GM21723 (cell line): ENCODE measurements around the gene MTFP1.
"Not testable (repeated sequence)": the region's sequence is repeated elsewhere in the genome, so short reads cannot be mapped to it uniquely, and the experiment has no call there.

Experiments used
- ATAC-seq: cut with Tn5 transposase; IDR thresholded peaks from one replicate; pipeline ENCODE4 v1.9.1; 2021; ENCODE audit warnings: mild to moderate bottlenecking, moderate library complexity; ENCODE audit not compliant: unreplicated experiment

Gene MTFP1

DNA sequence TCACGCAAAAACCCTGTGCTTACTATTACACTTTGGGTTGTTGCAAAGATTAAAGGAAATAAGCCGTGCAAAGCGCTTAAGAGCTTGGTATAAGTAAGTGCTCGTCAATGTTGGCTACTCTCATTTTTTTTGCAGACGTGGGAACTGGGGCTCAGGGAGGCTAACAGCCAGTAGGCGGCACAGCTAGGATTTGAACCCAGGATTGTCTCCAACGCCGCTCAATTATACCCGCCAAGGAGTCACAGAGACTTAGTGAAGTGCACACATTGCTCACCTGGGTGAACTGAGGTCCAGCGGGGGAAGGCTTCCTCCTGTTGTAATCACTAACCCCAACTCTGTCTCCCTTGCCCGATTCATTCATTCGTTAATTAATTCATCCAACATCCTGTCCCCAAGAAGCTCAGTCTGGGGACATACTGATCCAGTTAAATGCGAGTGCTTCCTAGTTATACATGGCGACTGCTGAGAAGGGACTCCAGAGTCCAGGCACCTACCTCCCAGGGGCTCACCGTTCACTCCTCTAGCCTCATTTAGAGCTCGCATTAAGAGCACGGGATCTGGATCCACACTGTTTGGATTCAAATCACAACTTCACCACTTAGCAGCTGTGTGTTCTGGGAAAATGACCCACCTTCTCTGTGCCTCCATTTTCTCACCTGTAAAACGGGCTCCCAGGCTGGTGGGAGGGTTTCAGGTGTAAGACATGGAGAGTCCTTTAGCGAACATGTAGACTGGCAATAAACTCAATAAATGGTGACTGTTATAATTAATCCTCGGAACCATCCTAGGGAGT is 838 bp upstream of the MTFP1 start:
- ATAC-seq, result no peak

DNA sequence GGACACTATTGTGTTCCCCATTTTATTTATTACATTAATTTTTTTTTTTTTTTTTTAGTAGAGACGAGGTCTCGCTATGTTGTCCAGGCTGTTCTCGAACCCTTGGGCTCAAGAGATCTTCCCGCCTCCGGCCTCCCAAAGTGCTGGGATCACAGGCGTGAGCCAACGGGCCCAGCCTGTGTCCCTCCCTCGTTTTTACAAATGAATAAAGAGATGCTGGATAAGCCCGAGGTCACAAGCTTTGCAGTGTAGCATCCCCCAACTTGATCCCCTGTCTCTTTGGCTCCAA is 297 bp upstream of the MTFP1 start:
- no peak for ATAC-seq

DNA sequence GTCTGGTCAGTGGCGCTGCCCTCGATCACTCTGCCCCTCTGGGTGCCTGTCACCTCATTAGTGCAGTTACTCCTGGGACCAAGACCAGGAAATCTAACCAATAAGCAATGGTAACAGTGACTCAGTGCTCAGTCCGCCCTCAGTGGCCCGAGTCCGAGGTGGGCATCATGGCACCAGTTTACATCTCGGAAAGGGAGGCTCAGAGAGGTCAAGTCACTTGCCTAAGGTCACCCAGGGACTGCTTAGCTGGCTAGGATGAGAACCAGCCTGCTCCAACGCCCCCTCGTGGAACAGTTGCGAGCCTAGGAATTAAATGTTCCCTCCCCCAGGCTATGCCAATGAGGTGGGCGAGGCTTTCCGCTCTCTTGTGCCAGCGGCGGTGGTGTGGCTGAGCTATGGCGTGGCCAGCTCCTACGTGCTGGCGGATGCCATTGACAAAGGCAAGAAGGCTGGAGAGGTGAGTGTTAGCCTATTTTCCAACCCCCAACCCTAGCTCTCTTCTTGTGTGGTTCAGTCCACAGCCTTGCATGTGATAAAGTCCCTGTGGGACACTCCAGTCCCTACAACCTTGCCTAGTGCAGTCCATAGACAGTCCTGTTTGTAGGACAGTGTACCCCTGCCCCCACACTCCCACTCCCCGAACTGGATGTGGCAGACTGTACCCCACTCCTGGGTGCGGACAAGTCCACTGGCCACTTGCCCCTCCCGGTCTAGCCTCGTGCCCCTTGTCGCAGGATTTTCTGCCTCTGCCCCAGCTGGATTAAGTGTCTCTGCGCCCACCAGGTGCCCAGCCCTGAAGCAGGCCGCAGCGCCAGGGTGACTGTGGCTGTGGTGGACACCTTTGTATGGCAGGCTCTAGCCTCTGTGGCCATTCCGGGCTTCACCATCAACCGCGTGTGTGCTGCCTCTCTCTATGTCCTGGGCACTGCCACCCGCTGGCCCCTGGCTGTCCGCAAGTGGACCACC is 1.1 kb downstream of the MTFP1 start:
- no peak for ATAC-seq

DNA sequence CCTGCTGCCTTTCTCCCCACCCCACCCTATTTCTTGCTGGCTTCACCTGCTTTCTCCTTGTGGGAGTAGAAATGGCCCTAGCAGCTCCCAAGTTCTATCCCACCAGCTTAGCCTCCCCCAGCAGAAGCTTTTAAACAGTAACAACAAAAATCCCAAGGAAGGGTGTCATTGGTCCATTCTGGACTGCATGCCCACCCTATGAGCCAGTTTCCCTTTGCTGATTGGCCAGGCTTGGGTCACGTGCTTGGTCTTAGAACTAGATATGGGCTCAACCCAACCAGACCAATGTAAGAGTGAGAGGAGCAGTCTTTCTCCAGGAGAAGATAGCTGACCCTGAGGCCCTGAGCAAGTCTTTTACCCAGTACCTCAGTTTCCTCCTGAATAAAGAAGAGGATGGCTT is 2.3 kb downstream of the MTFP1 start:
- ATAC-seq, result no peak

DNA sequence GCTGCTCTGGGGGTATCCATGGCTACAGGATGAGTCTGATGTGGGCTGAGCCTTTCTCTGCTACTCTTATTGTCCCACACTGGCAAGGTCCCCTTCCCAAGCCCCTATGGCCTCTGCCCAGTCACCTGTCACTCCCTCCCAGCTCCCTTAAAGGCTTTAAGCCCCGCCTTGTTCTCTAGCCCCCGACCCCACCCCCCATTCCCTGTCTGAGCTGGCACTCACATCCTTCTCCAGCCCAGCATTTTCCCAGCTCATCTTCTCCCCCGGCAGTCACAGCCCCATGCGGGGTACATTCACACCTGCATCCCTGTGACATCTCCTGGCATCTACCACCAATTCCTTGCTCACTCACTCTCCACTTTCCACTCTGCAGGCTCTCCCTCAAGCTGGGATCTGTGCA is 4.3 kb downstream of the MTFP1 start:
- no peak for ATAC-seq

DNA sequence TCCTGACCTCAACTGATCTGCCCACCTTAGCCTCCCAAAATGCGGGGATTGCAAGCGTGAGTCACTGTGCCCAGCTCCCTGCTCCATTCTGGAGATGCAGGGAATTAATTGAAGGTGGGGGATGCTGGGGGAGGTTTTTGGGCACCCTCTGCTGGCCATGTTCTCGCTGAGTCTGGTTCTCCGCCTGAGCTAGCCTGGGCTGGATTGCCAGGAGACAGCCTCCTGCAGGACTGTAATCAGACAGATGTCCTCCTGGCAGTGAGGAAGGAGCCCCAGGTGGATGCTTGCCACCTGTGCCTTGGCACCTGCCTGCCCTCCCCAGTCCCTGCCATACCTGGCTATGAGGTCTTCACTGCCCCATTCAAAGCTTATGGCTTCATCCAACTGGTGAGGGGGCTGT is 5.4 kb downstream of the MTFP1 start:
- no peak for ATAC-seq

DNA sequence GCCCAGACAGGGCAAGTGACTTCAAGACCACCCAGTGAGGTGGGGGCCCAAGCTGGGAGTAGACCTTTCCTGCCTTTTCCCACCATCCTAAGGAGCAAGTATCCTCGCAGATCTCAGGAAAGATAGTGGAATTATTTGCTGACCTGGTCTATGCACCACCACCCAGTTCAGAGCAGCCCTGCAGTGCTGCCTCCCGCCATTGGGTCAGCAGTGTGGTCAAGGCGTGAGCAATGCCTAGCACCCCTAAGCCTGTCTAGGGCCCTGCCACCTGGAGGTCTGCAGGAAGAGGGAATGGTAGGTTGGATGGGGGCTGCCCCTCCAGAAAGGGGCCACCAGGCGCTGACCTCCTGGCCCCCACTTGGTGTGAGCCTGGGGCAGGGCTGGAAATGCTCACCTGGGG is 6.5 kb downstream of the MTFP1 start:
- no peak for ATAC-seq

DNA sequence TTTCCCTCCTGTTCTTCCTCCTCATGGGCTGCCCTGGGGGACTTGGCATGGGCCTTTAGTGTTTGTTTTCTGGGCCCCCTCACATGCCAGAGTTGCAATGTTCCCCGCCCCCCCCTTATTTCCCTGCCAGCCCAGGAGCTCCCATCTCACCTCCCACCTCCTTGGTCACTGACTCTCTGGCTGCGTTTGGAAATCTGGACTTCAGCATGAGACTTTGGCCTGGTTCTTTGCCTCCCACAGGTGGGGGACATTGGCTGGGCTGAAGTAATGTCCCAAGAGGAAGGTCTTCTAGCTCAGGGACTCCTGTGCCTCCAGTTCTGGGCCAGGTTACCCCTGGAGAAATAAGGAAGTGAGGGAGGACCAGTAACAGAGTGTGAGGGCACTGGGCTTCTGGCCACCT is 7.0 kb downstream of the MTFP1 start:
- ATAC-seq, result no peak

DNA sequence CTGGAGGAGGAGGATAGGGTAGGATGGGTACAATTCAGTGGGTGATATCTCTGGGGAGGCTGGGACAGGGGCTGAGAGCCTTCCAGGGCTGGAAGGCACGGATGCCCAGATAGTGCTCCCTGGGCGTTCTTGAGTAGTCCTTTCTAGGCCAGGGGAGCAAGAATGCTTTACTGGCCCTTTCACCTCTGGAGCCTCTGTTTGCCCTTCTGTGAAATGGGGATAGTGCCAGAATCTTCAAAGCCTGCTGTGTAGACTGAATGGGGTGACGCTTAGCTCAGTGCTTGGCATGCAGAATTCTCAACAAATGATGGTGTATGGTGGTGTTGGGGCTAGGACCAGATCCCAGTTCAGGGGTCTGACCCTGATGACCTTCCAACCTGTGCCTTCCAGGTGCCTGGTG is 7.7 kb downstream of the MTFP1 start:
- no peak for ATAC-seq

DNA sequence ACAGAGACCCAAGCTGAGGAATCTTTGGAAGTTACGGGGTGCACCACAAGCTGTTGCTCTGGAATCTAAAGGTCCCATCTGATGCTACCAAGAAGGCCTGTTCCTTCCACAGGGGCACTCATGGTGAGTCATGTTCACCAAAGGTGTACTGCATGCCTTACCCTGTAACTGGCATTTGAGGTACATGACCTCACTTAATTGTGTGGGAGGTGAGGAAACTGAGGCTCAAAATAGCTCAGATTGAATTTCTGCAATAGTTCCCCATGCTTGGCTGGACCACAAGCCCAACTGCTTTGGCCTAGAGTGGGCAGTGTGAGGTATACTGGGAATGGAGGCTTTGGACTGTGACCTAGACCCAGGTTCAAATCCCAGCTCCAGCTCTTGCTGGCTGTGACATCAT is 8.2 kb downstream of the MTFP1 start:
- no peak for ATAC-seq

DNA sequence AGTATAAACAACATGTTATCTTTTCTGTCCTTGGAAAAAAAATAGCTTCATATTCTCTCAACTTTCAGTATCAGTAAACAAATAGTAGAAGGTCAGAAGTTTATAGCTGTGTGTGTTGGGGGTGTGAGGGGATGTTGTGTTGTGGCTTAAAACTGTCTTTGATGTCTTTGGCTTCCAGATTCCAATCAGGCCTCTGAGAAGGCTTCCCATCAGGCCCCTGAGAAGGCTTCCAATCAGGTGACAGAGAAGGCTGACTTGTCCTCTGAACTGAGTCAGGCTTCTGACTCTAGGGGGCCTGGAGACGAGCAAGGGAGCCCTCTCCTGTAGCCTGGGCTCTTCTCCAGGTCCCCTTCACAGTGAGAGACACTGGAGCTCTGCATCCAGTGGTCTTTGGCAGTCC is 9.3 kb downstream of the MTFP1 start:
- ATAC-seq, result no peak

DNA sequence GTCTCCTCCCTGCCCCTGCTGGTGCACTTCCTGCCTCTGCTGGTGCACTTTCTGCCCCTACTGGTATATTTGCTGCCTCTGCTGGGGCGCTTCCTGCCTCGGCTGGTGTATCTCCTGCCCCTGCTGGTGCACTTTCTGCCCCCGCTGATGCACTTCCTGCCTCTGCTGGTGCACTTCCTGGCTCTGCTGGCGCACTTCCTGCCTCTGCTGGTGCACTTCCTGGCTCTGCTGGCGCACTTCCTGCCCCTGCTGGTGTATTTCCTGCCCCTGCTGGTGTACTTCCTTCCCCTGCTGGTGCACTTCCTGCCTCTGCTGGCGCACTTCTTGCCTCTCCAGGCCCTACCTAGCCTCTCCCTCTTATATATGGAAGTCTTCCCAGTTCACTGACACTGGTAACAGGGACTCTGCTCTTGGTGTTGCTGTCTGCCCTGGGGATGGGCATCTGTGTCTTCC is 10.1 kb downstream of the MTFP1 start:
- no peak for ATAC-seq

DNA sequence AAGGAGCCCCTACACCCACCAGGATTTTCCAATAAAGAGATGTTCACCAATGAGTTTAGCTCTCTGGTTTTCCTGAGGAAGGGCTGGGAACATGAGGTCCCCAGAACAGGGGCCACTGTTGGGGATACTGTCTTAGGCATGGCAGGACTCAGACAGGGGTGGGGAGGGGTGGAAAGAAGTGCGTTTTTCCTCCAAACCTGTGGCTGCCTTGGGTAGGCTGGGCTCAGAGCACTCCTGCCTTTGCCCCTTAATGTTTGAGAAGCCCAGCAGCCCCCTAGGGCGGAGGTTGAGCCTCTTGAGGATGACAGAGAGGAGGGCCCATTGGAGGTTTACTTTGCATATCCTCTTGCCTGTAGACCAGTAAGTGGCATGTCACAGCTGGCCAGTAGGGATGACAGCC is 10.6 kb downstream of the MTFP1 start:
- ATAC-seq, result no peak

DNA sequence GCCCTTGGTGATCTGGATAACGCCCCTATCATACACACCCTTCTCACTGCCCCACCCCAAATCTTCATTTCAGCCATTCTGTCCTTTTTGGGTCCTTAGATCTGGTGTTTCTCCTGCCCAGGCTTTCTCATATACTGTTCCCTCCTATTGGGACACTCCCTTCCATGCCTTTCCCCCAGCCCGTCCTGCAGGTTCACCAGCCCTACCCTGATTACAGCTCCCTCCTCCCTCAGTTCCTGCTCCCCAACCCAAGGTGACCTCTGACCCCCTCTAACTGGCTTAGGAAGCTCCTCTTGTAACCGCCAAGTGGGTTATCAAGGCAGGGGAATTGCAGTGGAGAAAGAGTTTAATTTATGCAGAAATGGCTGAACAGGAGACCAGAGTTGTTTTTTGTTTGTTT is 13.0 kb downstream of the MTFP1 start:
- no peak for ATAC-seq

DNA sequence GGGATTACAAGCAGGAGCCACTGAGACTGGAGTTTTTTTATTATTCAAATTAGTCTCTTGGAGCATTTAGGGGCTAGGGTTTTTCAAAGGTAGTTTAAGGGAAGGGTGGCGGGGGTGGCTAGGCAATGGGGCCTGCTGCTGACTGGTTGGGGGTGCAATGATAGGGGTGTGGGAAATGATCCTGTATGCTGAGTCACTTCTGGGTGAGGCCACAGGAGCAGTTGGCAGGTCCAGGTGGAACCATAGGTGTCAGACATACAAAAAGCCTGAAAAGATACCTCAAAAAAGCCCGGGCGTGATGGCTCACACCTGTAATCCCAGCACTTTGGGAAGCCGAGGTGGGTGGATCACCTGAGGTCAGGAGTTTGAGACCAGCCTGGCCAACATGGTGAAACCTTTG is 13.7 kb downstream of the MTFP1 start:
- no peak for ATAC-seq

DNA sequence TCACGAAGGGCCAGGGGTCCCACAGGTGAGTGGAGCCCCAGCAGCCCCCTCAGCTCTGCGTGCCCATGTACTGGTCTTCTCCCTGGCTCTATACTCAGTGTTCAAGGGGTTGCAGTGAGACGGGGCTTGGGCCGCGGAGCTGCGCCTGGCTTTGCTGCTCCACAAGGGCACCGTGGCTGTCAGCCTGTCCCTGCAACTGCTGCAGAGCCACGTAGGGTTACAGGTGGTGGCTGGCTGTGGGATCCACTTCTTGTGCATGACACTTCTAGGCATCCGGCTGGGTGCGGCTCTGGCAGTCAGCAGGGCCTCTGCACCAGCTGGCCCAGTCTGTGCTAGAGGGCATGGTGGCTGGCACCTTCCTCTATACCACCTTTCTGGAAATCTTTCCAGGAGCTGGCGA is 14.3 kb downstream of the MTFP1 start:
- no peak for ATAC-seq

DNA sequence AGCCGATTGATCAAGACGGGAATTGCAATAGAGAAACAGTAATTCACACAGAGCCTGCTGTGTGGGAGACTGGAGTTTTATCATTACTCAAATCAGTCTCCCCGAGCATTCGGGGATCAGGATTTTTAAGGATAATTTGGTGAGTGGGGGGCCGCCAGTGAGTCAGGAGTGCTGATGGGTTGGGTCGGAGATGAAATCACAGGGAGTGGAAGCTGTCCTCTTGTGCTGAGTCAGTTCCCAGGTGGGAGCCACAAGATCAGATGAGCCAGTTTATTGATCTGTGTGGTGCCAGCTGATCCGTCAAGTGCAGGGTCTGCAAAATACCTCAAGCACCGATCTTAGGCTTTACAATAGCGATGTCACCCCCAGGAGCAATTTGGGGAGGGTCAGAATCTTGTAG is 15.5 kb downstream of the MTFP1 start:
- no peak for ATAC-seq

DNA sequence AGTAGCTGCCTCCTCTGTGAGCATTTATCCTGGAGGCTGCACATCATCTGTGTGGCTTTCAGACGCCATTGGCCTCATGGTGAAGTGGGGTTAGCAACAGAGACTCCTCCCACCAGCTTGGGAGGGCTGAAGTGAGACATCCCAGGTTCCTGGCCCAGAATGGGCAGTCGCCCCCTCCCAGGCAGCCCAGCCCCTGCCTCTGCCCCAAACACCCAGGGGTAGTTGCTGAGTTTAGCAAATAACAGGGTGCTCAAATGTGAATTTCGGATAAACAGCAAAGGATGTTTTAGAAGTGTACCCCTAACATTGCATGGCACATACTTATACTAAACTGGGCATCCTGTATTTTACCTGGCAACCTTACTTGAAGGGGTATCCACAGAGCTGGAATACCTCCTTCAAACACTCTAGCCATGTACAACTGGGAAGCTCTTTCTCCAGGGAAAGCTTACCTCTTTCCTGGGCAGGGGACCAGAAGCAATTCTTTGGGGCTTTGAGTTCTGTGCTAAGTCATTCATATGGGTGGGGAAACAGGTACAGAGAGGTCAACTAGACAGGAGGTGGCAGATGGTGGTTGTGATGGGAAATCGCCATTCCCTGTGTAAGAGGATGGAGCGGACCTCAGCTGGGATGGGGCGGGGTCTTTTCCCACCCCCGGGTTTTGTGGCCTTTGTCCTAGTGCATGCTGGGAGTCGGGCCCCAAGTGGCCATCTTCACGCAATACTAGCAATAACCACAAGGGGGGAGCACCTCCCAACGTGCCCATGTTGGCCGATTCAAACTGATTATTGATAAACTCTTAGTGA is 19.3 kb downstream of the MTFP1 start:
- no peak for ATAC-seq

DNA sequence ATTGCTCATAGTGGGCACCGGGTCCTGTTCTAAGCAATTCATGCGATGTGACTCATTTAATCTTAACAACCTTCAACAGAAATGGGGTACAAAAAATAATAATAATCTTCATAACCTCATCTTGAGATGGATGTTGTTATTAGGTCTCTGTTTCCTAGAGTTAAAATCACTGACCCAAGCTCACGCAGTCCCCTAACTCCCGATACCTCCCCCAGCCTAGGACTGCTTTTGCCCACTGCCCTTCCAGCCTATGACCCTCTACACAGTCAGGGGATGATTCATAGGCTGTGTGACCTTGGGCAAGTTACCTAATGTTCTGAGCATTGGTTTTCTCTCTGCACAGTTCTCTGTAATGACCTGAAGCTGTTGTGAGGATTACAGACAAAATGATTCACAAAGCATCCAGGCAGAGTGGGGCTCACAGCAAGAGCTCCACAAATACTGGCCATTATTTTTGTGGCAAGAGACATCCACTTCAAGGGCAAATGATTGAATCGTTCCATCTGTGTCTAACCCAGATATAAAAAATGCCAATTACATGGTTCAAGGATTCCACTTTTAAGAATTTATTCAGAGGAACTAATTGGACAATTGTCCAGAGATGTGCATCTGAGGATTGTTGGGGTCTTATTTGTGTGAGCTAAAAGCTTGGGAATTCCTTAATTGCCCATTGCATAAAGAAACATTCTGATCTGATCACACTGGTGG is 20.0 kb downstream of the MTFP1 start:
- no peak for ATAC-seq

DNA sequence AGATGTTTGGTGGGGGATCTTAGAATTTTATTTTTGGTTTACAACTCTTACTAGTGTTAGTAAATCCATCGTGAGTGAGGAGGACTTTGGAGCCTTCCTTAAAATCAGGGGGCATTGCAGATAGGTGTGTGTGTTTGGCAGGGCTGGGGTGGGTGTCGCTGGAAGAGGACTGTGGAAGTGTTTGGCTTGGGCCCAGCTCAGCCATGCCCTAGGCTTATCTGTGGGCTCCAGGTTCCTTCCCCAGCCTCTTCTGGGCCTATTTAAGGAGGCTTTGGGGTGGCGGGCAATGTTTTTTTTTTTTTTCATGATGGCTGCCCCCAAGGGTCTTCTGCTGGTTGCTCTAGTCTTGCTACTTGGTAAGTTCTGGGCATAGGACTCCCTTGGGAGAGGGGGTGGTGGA is 22.1 kb downstream of the MTFP1 start:
- no peak for ATAC-seq

DNA sequence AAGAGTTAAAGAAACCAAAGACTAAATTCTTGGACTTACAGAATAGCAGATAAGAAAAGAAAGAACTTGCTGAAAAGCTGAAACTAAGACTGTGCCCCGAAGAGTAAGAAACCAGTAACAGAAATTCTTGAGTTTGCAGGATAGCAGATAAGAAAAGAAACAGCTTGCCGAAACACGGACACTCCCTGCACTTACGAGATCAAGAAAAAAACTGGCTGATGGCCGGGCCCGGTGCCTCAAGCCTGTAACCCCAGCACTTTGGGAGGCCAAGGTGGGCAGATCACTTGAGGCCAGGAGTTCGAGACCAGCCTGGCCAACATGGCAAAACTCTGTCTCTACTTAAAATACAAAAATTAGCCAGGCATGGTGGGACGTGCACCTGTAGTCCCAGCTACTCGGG is 25.9 kb downstream of the MTFP1 start:
- ATAC-seq, result not testable (repeated sequence)
